PFSK-1 (cell line): ENCODE data around the gene UGT1A6.

ENCODE experiments used
- FOXP2 ChIP-seq: optimal IDR thresholded peaks from 2 replicates; pipeline ENCODE3; 2011; ENCODE audit warnings: borderline replicate concordance, control low read depth, inconsistent platforms; ENCODE audit not compliant: insufficient read depth; ENCODE audit errors: extremely low read length, extremely low read depth
- POLR2AphosphoS5 ChIP-seq: IDR thresholded peaks from 2 replicates; pipeline ENCODE4 v1.6.1; 2012; ENCODE audit warnings: low read depth, mild to moderate bottlenecking, control low read depth, low read length, moderate library complexity
- REST ChIP-seq, 2 experiments: IDR thresholded peaks; 2 replicates each; pipeline versions ENCODE4 v1.6.1 to v1.8.0; 2011 to 2012; ENCODE audit warnings: low read depth in 2 of 2, low read length in 2 of 2, control low read depth in 1 of 2, inconsistent platforms in 1 of 2, mild to moderate bottlenecking in 1 of 2, moderate library complexity in 1 of 2; ENCODE audit not compliant: insufficient read depth in 1 of 2
- SIN3A ChIP-seq: IDR thresholded peaks from 2 replicates; pipeline ENCODE4 v1.6.1; 2012; ENCODE audit warnings: mild to moderate bottlenecking, low read length, moderate library complexity, borderline replicate concordance; ENCODE audit not compliant: insufficient read depth
- TAF1 ChIP-seq: IDR thresholded peaks from 2 replicates; pipeline ENCODE4 v1.6.1; 2012; ENCODE audit warnings: low read length, control low read depth, borderline replicate concordance; ENCODE audit not compliant: insufficient read depth

The UGT1A6 gene

GRCh38 chr2:233773854-233774253, 81.2 kb downstream of the UGT1A6 start:
- no peak for TF ChIP-seq SIN3A
- TF ChIP-seq TAF1, result no peak

- TF ChIP-seq POLR2AphosphoS5 (no peak), FOXP2 (no peak), REST (IDR thresholded peaks at IDR 0.05; ENCODE audit: insufficient read depth in 1 of 2, low read depth in 2 of 2, low read length in 2 of 2) (no peak), TAF1 (no peak), SIN3A (no peak)
Measured at GRCh38 chr2:233775414-233775813, 82.7 kb downstream of the UGT1A6 start.

- TF ChIP-seq SIN3A (no peak), TAF1 (no peak), REST (IDR thresholded peaks at IDR 0.05; ENCODE audit: insufficient read depth in 1 of 2, low read depth in 2 of 2, low read length in 2 of 2) (no peak), FOXP2 (no peak), POLR2AphosphoS5 (no peak)
Measured at GRCh38 chr2:233778030-233778429, 85.3 kb downstream of the UGT1A6 start, which contains the start of gene MROH2A. TSS of gene MROH2A (plus strand) at chr2:233778330. CDS start at chr2:233779359, 1,029 bp downstream.

- TF ChIP-seq REST (IDR thresholded peaks at IDR 0.05; ENCODE audit: insufficient read depth in 1 of 2, low read depth in 2 of 2, low read length in 2 of 2) (no peak), FOXP2 (no peak), TAF1 (no peak), SIN3A (no peak), POLR2AphosphoS5 (no peak)
Measured at GRCh38 chr2:233779722-233780121, 87.0 kb downstream of the UGT1A6 start.

GRCh38 chr2:233780771-233781170, 88.1 kb downstream of the UGT1A6 start:
- no peak for TF ChIP-seq FOXP2
- TF ChIP-seq POLR2AphosphoS5, result no peak
- TF ChIP-seq TAF1, result no peak
- TF ChIP-seq REST (IDR thresholded peaks at IDR 0.05; ENCODE audit: insufficient read depth in 1 of 2, low read depth in 2 of 2, low read length in 2 of 2), result no peak

- no peak for TF ChIP-seq POLR2AphosphoS5
- TF ChIP-seq TAF1, result no peak
- no peak for TF ChIP-seq SIN3A
- TF ChIP-seq FOXP2, result no peak
- no peak for TF ChIP-seq REST (IDR thresholded peaks at IDR 0.05; ENCODE audit: insufficient read depth in 1 of 2, low read depth in 2 of 2, low read length in 2 of 2)
Measured at GRCh38 chr2:233789554-233789953, 96.9 kb downstream of the UGT1A6 start.
